Stimulated activated CD8-positive, alpha-beta memory T cell treated with anti-CD3 and anti-CD28 coated beads, Interleukin-15, amount 100 ng/mL, for 1 hour (primary cell): Measurements from ENCODE around the gene RAB27A.

Experiments
- DNase-seq: peaks from one replicate; pipeline ENCODE4 v3.0.0-alpha.2; 2020; ENCODE audit warnings: low read depth

Gene RAB27A

DNA sequence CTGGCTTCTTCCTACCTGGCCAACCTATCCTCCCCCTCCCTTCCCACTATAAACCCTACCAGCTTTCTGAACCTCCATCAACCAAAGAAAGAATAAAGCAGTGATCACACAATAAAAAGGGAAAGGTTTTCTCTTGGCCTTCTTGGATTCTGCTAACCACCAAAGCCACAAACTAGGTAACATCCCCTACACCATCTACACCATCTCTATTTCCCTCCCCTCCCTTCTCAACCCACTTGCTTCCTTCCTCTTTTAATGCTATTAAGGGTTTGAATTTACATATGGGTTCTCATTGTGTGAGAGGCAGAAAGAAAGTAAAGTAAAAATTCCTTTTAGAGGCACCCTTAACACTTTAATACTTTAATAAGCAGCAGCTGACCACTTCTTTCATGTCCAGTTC lies 67.0 kb downstream of the RAB27A start:
- DNase-seq: no peak

DNA sequence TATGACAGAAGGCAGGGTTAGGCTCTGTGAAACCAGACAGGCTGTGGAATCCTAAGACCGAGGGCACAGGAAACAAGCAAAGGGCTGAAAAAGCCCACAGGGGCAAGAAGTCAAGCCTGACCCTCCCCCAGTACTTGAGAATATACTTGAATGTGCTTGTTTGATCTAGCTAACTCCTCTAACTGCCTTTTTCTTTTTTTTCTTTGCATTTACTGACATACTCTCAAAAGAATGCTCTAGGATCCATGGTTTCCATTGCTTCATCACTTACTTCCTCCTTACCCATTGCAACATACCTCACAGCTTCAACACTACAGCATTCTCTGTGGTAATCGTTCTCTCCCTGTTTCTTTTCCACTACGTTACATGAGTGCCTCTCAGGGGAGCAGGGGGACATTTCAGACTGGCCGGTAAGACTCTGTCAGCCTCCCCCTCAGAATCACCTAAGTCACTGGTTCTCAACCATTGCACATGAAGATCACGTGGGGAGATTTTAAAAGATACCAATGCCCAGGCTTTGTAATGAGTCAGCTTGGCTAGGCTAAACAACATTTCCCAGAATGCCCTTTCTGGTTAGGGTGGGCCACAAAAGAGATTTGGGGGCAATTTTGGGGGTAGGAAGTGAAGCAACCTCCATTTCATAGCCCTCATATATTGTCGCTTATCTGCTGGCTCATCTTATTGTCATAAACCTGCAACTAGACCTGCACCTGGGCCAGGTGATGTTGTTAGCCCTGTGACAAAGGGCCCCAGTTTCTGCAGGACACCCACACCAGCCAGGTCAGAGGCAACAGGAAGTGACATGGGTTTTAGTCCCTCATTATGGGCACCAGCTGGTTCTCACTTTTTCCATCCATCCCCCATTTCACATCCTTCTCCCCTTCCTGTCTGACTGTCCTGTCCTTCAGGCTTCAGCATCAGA lies 68.3 kb downstream of the RAB27A start:
- DNase-seq: no peak

DNA sequence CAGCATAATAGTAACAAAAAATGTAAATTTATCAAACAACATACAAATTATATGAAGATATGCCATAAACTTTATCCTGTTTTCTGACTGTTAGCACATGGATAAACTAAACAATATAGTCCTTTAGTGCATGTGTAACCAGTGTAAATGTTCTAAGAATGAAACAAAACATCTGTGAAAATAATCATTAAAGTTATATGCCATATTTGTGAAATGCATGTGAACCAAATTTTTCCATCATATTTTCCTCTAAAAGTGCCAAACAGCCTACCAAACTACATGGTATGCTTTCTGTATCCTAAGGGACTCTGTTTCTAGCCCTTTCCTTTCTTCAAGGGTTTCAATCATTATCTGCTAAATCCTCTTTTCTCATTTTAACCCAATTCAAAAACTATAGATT lies 69.0 kb downstream of the RAB27A start:
- no peak for DNase-seq

DNA sequence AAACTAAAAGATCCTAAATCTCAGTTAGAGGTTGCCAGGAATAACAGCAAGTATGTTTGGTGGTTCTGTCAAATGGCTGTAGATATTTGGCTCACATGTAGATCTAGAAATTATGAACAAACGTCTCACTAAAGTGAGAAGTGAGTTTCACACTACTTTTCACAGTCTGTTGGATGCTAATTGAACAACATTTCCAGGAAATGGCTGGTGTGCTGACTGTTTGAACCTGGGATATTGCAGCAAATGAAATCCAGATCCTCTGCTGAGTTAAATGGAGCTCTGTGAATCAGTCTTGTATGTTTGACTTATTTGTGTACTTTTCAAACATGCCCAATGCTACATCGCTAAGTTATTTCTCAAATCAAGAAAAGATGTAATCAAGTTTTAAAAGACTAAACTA lies 71.6 kb downstream of the RAB27A start:
- DNase-seq: no peak

DNA sequence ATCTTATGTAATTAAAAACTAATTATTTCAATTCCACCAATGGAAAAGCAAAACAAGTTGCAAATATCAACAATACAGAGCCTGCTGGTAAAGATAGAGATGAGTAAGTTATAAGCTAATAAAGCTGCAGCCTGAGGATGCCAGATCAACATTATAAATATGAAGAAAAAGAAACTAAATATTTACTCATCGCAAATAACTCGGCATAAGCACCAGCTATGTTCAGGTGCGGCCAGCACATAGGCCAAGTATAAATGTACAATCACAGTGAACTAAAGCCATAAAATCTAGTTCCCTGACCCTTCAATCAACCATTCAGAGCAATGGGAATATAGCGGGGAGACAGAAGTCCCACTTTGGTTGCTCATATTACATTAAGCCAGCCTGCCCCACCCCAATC lies 85.1 kb downstream of the RAB27A start:
- DNase-seq: no peak

DNA sequence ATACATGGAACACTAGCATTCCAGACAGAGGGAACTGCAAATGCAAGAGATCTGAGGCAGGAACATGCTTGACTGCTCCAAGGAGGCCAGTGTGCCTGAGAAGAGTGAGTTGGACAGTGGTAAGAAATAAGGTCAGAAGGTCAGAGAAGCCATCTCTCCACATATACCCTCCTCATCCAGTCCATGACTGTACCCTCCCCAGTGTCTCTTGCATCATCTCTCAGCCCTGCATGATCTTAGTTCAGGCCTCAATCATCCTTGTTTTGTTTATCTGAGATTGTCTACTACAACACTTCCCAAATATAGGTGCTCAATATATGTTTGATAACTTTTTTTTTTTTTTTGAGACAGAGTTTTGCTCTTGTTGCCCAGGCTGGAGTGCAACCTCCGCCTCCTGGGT lies 87.4 kb downstream of the RAB27A start:
- DNase-seq: no peak

DNA sequence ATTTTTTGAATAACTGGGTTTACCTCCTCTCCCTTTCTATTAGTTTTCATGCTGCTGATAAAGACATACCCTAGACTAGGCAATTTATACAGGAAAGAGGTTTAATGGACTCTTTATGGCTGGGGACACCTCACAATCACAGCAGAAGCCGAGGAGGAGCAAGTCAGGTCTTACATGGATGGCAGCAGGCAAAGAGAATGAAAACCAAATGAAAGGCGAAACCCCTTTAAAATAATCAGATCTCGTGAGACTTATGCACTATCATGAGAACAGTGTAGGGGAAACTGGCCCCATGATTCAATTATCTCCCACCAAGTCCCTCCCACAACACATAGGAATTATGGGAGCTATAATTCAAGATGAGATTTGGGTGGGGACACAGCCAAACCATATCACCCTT lies 90.9 kb downstream of the RAB27A start:
- DNase-seq: no peak

DNA sequence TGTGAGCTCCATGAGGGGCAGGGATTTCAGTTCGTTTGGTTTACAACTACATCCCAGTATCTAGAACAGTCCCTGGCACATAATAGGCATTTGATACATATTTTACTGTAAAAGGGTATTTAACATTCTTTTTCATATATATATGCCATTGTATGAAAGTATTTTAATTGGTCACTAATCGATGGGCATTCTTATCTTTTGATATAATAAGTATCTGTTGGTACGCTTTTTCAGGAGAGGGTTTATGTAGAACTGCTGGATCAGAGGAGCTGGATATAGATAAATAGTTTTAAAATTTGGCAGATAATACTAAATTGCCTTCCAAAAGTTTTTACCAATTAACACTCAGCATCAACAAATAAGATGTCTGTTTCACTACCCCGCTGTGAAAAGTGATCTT lies 91.9 kb downstream of the RAB27A start:
- DNase-seq: no peak

DNA sequence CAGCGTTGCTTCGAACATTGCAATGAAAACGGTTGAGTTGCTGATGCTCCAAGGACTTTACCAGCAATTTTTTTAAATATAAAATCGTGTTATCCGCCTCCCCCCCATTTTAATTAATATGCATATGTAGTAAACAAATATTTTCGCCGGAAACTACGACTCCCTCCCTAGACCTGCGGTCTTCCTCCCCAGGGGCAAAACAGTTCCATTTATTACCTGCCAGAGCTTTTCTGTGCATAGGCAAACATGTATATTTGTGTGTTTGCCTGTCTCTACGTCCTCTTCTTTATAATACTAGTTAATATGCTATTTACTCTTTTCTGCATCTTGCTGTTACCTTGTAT lies 92.3 kb downstream of the RAB27A start:
- no peak for DNase-seq

DNA sequence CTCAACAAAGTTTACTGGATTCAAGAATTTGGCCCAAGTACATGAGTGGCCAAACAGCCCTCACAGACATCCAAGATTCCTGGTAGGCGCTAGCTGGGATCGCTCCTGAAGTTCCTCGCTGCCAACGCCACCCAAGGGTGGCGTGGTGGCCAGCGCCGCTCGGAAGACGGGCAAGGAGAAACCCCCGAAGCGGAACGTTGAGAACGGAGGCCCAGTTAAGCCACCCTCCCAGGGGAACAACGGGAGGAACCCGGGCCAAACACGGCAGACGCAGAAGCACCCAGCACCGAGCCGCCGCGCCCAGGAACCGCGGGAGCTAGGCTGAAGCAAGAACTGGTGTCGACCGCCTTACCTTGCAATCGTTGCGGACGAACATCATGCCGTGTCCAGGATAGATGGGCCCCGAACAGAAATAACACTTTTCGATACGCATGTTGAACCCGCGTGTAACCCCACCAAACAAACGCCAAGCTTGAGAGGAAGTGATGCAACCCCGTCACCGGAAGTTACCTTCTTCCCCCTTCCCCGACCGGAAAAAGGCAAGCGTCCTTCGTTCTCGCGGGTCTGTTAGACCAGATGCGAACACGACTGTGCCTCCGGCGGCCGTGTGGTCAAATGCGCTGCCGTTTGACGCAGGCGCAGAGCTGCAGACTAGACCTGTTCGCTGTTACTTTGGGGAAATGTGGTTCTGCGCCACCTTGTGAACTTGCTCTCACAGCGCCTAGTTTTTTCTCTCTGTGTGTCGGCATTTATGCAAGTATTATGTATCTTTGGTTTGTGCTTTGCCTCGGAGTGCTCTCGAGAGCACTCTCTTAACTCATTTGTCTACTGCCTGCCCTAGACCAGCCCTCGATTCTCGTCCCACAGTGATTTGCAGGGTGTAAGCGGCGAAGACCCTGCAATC lies 92.9 kb downstream of the RAB27A start, which contains the start of gene RSL24D1:
Gene RSL24D1, minus strand, starts transcription at position 484 of the 904 bp plus-strand sequence. Its CDS starts 51 bp downstream, at position 433.
- peak; percentile 90 for DNase-seq

DNA sequence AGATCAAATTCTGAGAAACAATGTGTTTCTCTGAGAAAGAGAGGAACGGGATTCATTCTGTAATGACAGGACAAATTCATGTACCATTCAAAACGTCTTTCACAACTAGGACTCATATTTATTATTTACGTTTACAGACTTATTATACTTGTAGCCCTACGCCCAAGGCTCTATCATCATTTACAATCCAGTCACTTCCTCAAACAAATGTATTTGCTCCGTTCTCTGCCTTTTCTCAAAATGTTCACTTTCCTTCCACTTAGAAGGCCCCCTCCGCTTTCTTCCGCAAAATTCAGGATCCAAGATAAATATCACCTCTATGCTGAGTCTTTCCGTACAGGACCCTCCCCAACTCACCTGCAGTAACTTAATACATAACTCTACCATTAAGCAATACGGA lies 93.6 kb downstream of the RAB27A start:
- DNase-seq: no peak

DNA sequence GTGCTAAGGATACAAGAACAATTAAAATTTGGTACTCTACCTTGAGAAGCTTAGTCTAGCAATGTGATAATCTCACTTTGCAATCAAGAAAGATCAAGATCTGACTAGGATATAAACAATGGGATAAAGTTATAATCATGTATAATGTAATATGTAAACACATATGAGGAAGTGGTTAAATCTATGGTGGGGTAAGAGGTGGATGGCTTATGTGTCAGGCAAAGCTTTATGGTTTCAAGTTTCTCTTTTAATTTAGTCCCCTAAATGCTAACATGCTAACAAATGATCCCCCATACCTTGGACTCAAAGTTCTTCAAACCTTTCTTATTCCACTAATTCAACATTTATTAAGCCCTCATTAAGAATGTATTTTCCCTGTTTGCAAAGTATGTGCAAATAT lies 95.4 kb downstream of the RAB27A start:
- DNase-seq: no peak

DNA sequence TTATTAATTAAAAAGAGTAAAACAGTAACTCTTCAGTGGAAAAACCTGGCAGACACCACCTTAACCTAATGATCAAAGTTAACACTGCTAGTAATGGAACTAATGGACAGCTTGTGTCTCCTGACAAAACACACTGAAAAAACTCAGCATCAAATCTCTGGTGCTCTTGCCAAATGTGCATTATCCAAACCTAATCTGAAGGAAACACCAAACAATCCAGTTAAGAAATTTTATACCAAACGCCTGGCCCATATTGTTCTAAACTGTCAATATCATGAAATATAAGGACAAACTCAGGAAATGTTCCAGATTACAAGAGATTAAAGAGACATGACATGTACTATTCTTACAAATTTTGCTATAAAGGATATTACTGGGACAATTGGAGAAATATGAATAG lies 103.3 kb downstream of the RAB27A start:
- no peak for DNase-seq

DNA sequence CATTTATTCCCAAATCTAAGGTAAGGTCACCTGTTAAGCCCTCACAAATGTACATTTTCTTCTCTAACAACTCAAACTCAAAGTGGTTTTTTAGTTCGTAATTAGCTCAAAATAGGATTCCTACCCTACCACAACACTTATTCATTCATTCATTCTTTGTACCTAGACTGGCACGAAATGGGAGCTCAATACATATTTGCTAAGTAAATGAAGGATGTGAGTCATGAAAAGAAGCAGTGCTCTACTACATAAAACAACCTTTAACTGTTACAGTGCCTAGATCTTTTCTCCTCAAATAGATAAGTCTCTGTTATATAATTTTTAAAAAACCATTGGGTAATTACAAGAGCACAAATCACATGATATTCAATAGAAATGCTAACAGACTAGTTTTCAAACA lies 105.9 kb downstream of the RAB27A start:
- no peak for DNase-seq

DNA sequence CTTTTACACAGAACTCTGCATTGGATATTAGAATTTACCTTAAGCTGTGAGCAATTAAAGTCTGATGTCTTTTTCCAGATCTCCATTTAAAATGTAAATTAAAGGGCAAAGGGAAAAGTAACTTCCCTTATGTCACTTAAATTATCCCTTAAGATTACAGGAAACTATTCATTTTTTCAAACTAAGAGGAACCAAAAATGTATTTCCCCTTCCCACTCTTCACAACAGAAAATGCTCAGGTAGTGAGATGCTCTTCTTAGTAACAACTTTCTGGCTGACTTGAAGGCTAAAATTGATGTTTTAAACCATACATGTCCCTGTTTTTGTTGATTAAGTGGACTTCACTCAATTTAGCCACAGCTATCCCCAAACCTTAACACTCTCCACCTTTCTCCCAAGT lies 110.5 kb downstream of the RAB27A start:
- no peak for DNase-seq

DNA sequence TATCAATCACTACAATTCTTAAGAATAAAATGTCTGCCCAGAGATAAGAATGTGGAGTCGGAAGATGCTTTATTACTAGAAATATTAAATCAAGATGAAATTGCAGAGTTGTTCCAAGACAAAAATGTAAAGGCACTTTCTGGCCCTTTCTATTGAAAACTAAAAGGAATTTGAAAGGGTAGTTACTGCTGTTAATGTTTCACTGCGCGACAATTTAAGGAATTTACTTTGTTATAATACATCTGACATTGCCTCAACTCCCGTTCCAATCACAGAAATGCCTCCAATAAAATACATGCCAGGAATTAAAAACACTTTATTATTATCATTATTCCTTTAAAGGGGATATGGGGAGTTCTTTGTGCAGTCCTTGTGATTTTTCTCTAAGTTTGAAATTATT lies 119.3 kb downstream of the RAB27A start:
- DNase-seq: no peak

DNA sequence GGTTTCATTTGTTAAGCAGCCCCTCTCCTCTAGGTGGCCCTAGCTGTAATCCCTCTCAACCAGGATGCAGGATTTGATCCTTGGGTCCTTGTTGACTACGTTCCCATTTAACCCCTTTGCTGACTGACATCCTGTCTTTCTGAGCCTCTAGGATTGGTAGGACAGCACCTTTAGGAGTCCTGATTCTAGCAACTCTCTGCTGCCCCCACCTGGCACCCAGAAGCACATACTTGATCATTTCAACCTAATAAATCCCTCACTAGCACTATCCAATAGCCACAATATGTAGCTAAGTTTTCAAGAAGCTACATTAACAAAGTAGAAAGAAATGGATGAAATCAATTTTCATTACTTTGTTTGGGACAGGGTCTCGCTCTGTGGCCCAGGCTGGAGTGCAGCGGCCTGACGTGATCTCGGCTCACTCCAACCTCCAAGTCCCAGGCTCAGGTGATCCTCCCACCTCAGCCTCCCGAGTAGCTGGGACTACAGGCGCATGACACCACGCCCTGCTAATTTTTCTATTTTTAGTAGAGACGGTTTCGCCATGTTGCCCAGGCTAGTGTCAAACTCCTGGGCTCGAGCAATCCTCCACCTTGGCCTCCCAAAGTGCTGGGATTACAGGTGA lies 121.2 kb downstream of the RAB27A start:
- peak; percentile 1 for DNase-seq

DNA sequence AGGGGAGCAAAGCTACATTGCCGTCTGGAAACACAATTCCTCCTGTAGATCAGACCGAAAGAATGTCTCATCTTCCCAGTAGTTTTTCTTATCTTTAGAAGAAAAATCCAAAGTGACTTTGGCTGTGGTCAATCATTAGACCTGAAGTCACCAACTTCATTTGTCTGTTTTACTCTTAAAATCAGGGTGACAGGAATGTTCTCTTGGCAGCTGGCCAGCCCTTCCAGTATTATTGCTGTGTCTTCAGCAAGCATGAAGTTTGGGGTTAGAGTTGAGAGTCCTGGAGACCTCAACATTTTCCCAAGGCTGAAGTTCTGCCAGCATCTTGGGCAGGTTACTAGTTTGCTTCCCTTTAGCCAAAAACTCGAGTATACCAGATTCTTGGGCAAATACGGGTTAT lies 125.3 kb downstream of the RAB27A start:
- DNase-seq: no peak
